ENCODE measurements around the gene CISD2.

DNA sequence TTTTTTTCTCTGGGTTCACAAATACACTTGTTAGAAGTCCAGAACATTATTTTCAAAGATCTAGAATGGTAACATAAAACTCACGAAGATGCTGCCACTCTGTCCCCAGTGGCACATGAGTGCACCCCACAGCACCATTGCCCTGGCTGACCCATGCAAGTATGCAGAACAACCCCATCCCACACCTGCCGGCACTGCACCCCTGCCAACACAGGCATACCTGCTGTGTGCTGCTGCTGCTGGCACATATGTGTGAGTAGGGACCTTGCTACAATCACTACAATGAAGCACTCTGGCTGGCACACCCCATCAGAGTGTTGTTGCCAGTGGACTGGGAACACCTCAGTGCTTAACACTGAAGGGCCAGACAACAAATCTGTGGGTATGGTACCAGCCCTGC lies 66.9 kb downstream of the CISD2 start:
- TF ChIP-seq, protein P1, sequence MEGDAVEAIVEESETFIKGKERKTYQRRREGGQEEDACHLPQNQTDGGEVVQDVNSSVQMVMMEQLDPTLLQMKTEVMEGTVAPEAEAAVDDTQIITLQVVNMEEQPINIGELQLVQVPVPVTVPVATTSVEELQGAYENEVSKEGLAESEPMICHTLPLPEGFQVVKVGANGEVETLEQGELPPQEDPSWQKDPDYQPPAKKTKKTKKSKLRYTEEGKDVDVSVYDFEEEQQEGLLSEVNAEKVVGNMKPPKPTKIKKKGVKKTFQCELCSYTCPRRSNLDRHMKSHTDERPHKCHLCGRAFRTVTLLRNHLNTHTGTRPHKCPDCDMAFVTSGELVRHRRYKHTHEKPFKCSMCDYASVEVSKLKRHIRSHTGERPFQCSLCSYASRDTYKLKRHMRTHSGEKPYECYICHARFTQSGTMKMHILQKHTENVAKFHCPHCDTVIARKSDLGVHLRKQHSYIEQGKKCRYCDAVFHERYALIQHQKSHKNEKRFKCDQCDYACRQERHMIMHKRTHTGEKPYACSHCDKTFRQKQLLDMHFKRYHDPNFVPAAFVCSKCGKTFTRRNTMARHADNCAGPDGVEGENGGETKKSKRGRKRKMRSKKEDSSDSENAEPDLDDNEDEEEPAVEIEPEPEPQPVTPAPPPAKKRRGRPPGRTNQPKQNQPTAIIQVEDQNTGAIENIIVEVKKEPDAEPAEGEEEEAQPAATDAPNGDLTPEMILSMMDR (IDR thresholded peaks at IDR 0.05; ENCODE audit: insufficient read depth, low read length, poor library complexity, severe bottlenecking) = no peak
- TF ChIP-seq EZH2phosphoT487 (conservative IDR thresholded peaks at IDR 0.05; ENCODE audit: low read length) = no peak
